ENCODE data around the gene PTRHD1. TPM values are rescaled to one million over a fixed set of nuclear protein-coding genes. Genes with fewer than 3 reads are reported as not detected.
"Not testable (repeated sequence)": the region's sequence is repeated elsewhere in the genome, so short reads cannot be mapped to it uniquely, and the experiment has no call there.

Gene PTRHD1
- total and polyA plus RNA-seq, 2 experiments from 2014 or later: 27.5 to 46.2 TPM

- 89% methylated on average over 4 of the region's 4 CpGs for WGBS, 2 experiments (ENCODE audit: low coverage in 1 of 2, low lambda C conversion rate in 2 of 2, missing lambda C conversion rate in 2 of 2)
- H3K9me3 ChIP-seq (ENCODE audit: low read depth): no peaks in the 10 kb centered on the region
- no peak overlapping the region for H3K4me3 ChIP-seq
- no peak for TF ChIP-seq EZH2phosphoT487 (IDR thresholded peaks at IDR 0.05; ENCODE audit: insufficient read depth, low read depth)
- TF ChIP-seq EZH2 (IDR thresholded peaks at IDR 0.05; ENCODE audit: insufficient read depth, poor library complexity, severe bottlenecking): no peak
- H3K27me3 ChIP-seq (replicated peaks; ENCODE audit: insufficient read depth): no peaks in the 10 kb centered on the region
- DNase-seq: peak; percentile 27
- no peak overlapping the region for H3K27ac ChIP-seq
- no peaks in the 10 kb centered on the region for H3K36me3 ChIP-seq (ENCODE audit: low read depth)
- peaks cover 91% of the 10 kb centered on the region for H3K79me2 ChIP-seq (ENCODE audit: insufficient read depth)
- no peaks in the 10 kb centered on the region for H3K9me2 ChIP-seq (ENCODE audit: insufficient read depth)
- H3K4me1 ChIP-seq (ENCODE audit: insufficient read depth): peaks cover 6% of the 10 kb centered on the region
- peak overlapping the region; percentile 4 for H3K4me2 ChIP-seq (ENCODE audit: unreplicated experiment)
- in situ Hi-C loops (cut with MboI): no loop called here
- H4K20me1 ChIP-seq (ENCODE audit: insufficient read depth): no peaks in the 10 kb centered on the region
- peaks cover 6% of the 10 kb centered on the region; the same call in 1 of the 2 replicates for H3F3A ChIP-seq (ENCODE audit: insufficient read depth)
- H2AFZ ChIP-seq: peak overlapping the region; percentile 41
- H3K9ac ChIP-seq: no peak overlapping the region; the same call in 1 of the 2 replicates
Observed at GRCh38 chr2:24809316-24810007, 16.3 kb upstream of the PTRHD1 start.

GRCh38 chr2:24806661-24807036 is 13.5 kb upstream of the PTRHD1 start:
- peaks cover 73% of the 10 kb centered on the region for H3K79me2 ChIP-seq (ENCODE audit: insufficient read depth)
- H3K4me3 ChIP-seq: no peak overlapping the region
- H3K9ac ChIP-seq: no peak overlapping the region
- TF ChIP-seq EZH2 (IDR thresholded peaks at IDR 0.05; ENCODE audit: insufficient read depth, poor library complexity, severe bottlenecking): no peak
- TF ChIP-seq EZH2phosphoT487 (IDR thresholded peaks at IDR 0.05; ENCODE audit: insufficient read depth, low read depth): no peak
- peaks cover 6% of the 10 kb centered on the region; the same call in 1 of the 2 replicates for H3F3A ChIP-seq (ENCODE audit: insufficient read depth)
- H3K9me2 ChIP-seq (ENCODE audit: insufficient read depth): no peaks in the 10 kb centered on the region
- no peaks in the 10 kb centered on the region for H3K27me3 ChIP-seq (replicated peaks; ENCODE audit: insufficient read depth)
- H3K4me1 ChIP-seq (ENCODE audit: insufficient read depth): peaks cover 6% of the 10 kb centered on the region
- DNase-seq: no peak
- H2AFZ ChIP-seq: no peak overlapping the region
- no peaks in the 10 kb centered on the region for H4K20me1 ChIP-seq (ENCODE audit: insufficient read depth)
- no peak overlapping the region for H3K4me2 ChIP-seq (ENCODE audit: unreplicated experiment)
- no peaks in the 10 kb centered on the region for H3K36me3 ChIP-seq (ENCODE audit: low read depth)
- no peaks in the 10 kb centered on the region for H3K9me3 ChIP-seq (ENCODE audit: low read depth)
- H3K27ac ChIP-seq: no peak overlapping the region
- in situ Hi-C loops (cut with MboI): no loop called here

GRCh38 chr2:24805811-24806660 is 12.8 kb upstream of the PTRHD1 start:
- H3K4me3 ChIP-seq; H3K4me2 ChIP-seq (ENCODE audit: unreplicated experiment); H3K36me3 ChIP-seq (ENCODE audit: low read depth); H3F3A ChIP-seq (ENCODE audit: insufficient read depth); H3K27ac ChIP-seq; H2AFZ ChIP-seq; H4K20me1 ChIP-seq (ENCODE audit: insufficient read depth); DNase-seq; H3K4me1 ChIP-seq (ENCODE audit: insufficient read depth); in situ Hi-C loops (cut with MboI); H3K27me3 ChIP-seq (replicated peaks; ENCODE audit: insufficient read depth); H3K9ac ChIP-seq; H3K9me2 ChIP-seq (ENCODE audit: insufficient read depth); H3K9me3 ChIP-seq (ENCODE audit: low read depth): not testable (repeated sequence)
- WGBS, 2 experiments (ENCODE audit: low coverage in 1 of 2, low lambda C conversion rate in 2 of 2, missing lambda C conversion rate in 2 of 2): 92 to 94% methylated on average over 25 of the region's 25 CpGs
- peaks cover 70% of the 10 kb centered on the region for H3K79me2 ChIP-seq (ENCODE audit: insufficient read depth)

- H3K4me1 ChIP-seq (ENCODE audit: insufficient read depth); H3K4me3 ChIP-seq; H3K9me3 ChIP-seq (ENCODE audit: low read depth); H3F3A ChIP-seq (ENCODE audit: insufficient read depth); H3K4me2 ChIP-seq (ENCODE audit: unreplicated experiment); H3K27me3 ChIP-seq (replicated peaks; ENCODE audit: insufficient read depth); H3K9me2 ChIP-seq (ENCODE audit: insufficient read depth); H3K36me3 ChIP-seq (ENCODE audit: low read depth); DNase-seq; H3K9ac ChIP-seq; H3K27ac ChIP-seq; H4K20me1 ChIP-seq (ENCODE audit: insufficient read depth); in situ Hi-C loops (cut with MboI); H2AFZ ChIP-seq: not testable (repeated sequence)
- H3K79me2 ChIP-seq (ENCODE audit: insufficient read depth): peaks cover 66% of the 10 kb centered on the region
- 92 to 96% methylated on average over 4 to 5 of the region's 5 CpGs for WGBS, 2 experiments (ENCODE audit: low coverage in 1 of 2, low lambda C conversion rate in 2 of 2, missing lambda C conversion rate in 2 of 2)
Observed at GRCh38 chr2:24800487-24800886, 7.3 kb upstream of the PTRHD1 start.
